H1 (cell line): ENCODE results near the gene ABCC9. TPM values are rescaled to one million over a fixed set of nuclear protein-coding genes. Genes with fewer than 3 reads are reported as not detected.

Source experiments
- CTCF ChIA-PET: fragments of 300-600 bp; sonication (Branson Sonifier 250); formaldehyde crosslinking; loops from one replicate; lab custom pipeline; 2021; ENCODE audit not compliant: partially characterized antibody; lab: Charles Lee
- POLR2A ChIA-PET: fragments of 300-600 bp; sonication (Branson Sonifier 250); formaldehyde crosslinking; loops from one replicate; lab custom pipeline; 2021; ENCODE audit warnings: inconsistent platforms; ENCODE audit not compliant: partially characterized antibody; lab: Charles Lee
- DNase-seq, 2 experiments: peaks; one replicate each; pipeline versions ENCODE4 v3.0.0 to v3.0.0-alpha.2; 2010 to 2022; ENCODE audit warnings: low spot score in 2 of 2, low read depth in 1 of 2, mixed read lengths in 1 of 2
- FAIRE-seq: peaks from 2 replicates; lab custom pipeline; 2011; peaks lifted over from hg19 to GRCh38; lab: Jason Lieb, UNC
- H2AFZ ChIP-seq: 2 replicates; pipeline ENCODE4 v1.8.1; 2012; ENCODE audit warnings: low read length, inconsistent platforms
- H2AK5ac ChIP-seq: 2 replicates; pipeline ENCODE4 v1.6.1; 2013; ENCODE audit warnings: low read depth, low read length
- H2BK120ac ChIP-seq: replicated peaks from 2 replicates; pipeline ENCODE3; 2013; ENCODE audit warnings: low read depth, low read length, inconsistent platforms
- H2BK12ac ChIP-seq: 2 replicates; pipeline ENCODE4 v1.6.1; 2013; ENCODE audit warnings: low read depth, low read length
- H2BK15ac ChIP-seq: 2 replicates; pipeline ENCODE4 v1.6.1; 2013; ENCODE audit warnings: low read length
- H2BK20ac ChIP-seq: 2 replicates; pipeline ENCODE4 v1.6.1; 2013; ENCODE audit warnings: low read length
- H2BK5ac ChIP-seq: 2 replicates; pipeline ENCODE4 v1.6.1; 2013; ENCODE audit warnings: low read depth, low read length
- H3K14ac ChIP-seq: 2 replicates; pipeline ENCODE4 v1.6.1; 2013; ENCODE audit warnings: inconsistent platforms; ENCODE audit not compliant: insufficient read length
- H3K18ac ChIP-seq: 2 replicates; pipeline ENCODE4 v1.6.1; 2013; ENCODE audit warnings: low read length; ENCODE audit errors: extremely low read depth
- H3K23ac ChIP-seq: 2 replicates; pipeline ENCODE4 v1.6.1; 2013; ENCODE audit warnings: inconsistent platforms; ENCODE audit not compliant: insufficient read length
- H3K23me2 ChIP-seq: 2 replicates; pipeline ENCODE4 v1.6.1; 2013; ENCODE audit warnings: low read depth, low read length
- H3K27ac ChIP-seq: 2 replicates; pipeline ENCODE4 v1.6.1; 2011; ENCODE audit warnings: low read depth, low read length, inconsistent platforms
- H3K27me3 ChIP-seq, 4 experiments: replicated peaks in 1 of 4; 1 replicate in 1 of 4; 2 replicates in 3 of 4; pipeline versions ENCODE4 v1.6.1 to v1.8.1; 2011 to 2013; ENCODE audit warnings: low read length in 3 of 4, mild to moderate bottlenecking in 3 of 4, inconsistent platforms in 2 of 4, mixed read lengths in 2 of 4, moderate library complexity in 1 of 4; ENCODE audit not compliant: control insufficient read depth in 3 of 4, insufficient read depth in 3 of 4; ENCODE audit errors: extremely low read depth in 1 of 4
- H3K36me3 ChIP-seq, 4 experiments: 2 replicates each; pipeline versions ENCODE4 v1.6.1 to v1.8.1; 2011 to 2013; ENCODE audit warnings: mild to moderate bottlenecking in 4 of 4, low read length in 3 of 4, moderate library complexity in 2 of 4, control low read depth in 1 of 4, inconsistent platforms in 1 of 4; ENCODE audit not compliant: insufficient read depth in 4 of 4, control insufficient read depth in 2 of 4
- H3K4ac ChIP-seq: replicated peaks from 2 replicates; pipeline ENCODE3; 2013; ENCODE audit warnings: low read length, low read depth, mixed read lengths, inconsistent platforms; ENCODE audit not compliant: insufficient read length
- H3K4me1 ChIP-seq, 4 experiments: replicated peaks in 1 of 4; 1 replicate in 1 of 4; 2 replicates in 3 of 4; pipeline versions ENCODE4 v1.6.1 to v1.8.1; 2011 to 2013; ENCODE audit warnings: low read length in 3 of 4, inconsistent platforms in 2 of 4, mixed read lengths in 1 of 4; ENCODE audit not compliant: insufficient read depth in 4 of 4, control insufficient read depth in 3 of 4
- H3K4me2 ChIP-seq, 2 experiments: 2 replicates each; pipeline versions ENCODE4 v1.6.1 to v1.8.1; 2011 to 2013; ENCODE audit warnings: low read depth in 2 of 2, low read length in 2 of 2, control low read depth in 1 of 2, inconsistent platforms in 1 of 2, mild to moderate bottlenecking in 1 of 2; ENCODE audit not compliant: insufficient read depth in 1 of 2
- H3K4me3 ChIP-seq, 4 experiments: fragments of 200-600, 300-600 bp in 1 of 4; sonication (generic), shearing (Covaris generic), sonication (Bioruptor Twin) in 1 of 4; 2 replicates each; pipeline versions ENCODE4 v1.5.1 to v1.8.1; 2011 to 2016; ENCODE audit warnings: low read length in 4 of 4, low read depth in 3 of 4, control low read depth in 2 of 4, inconsistent platforms in 2 of 4, mild to moderate bottlenecking in 2 of 4, mixed read lengths in 1 of 4, moderate library complexity in 1 of 4; ENCODE audit not compliant: insufficient read depth in 2 of 4; ENCODE audit errors: extremely low read depth in 1 of 4
- H3K56ac ChIP-seq: replicated peaks from 2 replicates; pipeline ENCODE3; 2013; ENCODE audit warnings: low read depth, mild to moderate bottlenecking, mixed read lengths, low read length, inconsistent platforms; ENCODE audit not compliant: insufficient read length
- H3K79me1 ChIP-seq: 2 replicates; pipeline ENCODE4 v1.6.1; 2013; ENCODE audit warnings: low read depth, low read length, control low read depth
- H3K79me2 ChIP-seq, 2 experiments: 2 replicates each; pipeline versions ENCODE4 v1.6.1 to v1.8.1; 2012 to 2013; ENCODE audit warnings: low read length in 2 of 2, mild to moderate bottlenecking in 2 of 2, inconsistent platforms in 1 of 2; ENCODE audit not compliant: insufficient read depth in 2 of 2, control insufficient read depth in 1 of 2
- H3K9ac ChIP-seq, 4 experiments: replicated peaks in 1 of 4; 1 replicate in 1 of 4; 2 replicates in 3 of 4; pipeline versions ENCODE4 v1.6.1 to v1.8.1; 2011 to 2013; ENCODE audit warnings: low read depth in 3 of 4, low read length in 3 of 4, control low read depth in 2 of 4, mild to moderate bottlenecking in 2 of 4, moderate library complexity in 2 of 4, inconsistent platforms in 1 of 4; ENCODE audit errors: extremely low read depth in 1 of 4
- H3K9me3 ChIP-seq, 2 experiments: 2 replicates each; pipeline versions ENCODE4 v1.6.1 to v1.8.1; 2012 to 2013; ENCODE audit warnings: mild to moderate bottlenecking in 2 of 2, moderate library complexity in 2 of 2, control low read depth in 1 of 2, inconsistent platforms in 1 of 2, low read depth in 1 of 2, low read length in 1 of 2, mixed read lengths in 1 of 2; ENCODE audit not compliant: insufficient read depth in 2 of 2
- H4K20me1 ChIP-seq, 2 experiments: replicated peaks in 1 of 2; 2 replicates each; pipeline versions ENCODE3 to v1.8.1; 2011 to 2013; ENCODE audit warnings: inconsistent platforms in 2 of 2, low read length in 2 of 2, mild to moderate bottlenecking in 1 of 2; ENCODE audit not compliant: insufficient read depth in 2 of 2, control insufficient read depth in 1 of 2
- H4K5ac ChIP-seq: 2 replicates; pipeline ENCODE4 v1.6.1; 2013; ENCODE audit warnings: low read length, low read depth, mixed read lengths, inconsistent platforms; ENCODE audit not compliant: insufficient read length
- H4K8ac ChIP-seq: 2 replicates; pipeline ENCODE4 v1.8.0; 2013; ENCODE audit warnings: mild to moderate bottlenecking, moderate library complexity, low read length, inconsistent platforms; ENCODE audit not compliant: insufficient read depth; ENCODE audit errors: extremely low read depth
- H4K91ac ChIP-seq: replicated peaks from 2 replicates; pipeline ENCODE3; 2013; ENCODE audit warnings: low read length, mixed read lengths, inconsistent platforms; ENCODE audit not compliant: insufficient read length
- EGR1 ChIP-seq: IDR thresholded peaks from 2 replicates; pipeline ENCODE4 v1.6.1; 2011; ENCODE audit warnings: low read depth, low read length, borderline replicate concordance
- GABPA ChIP-seq: IDR thresholded peaks from 2 replicates; pipeline ENCODE4 v1.6.1; 2011; ENCODE audit warnings: mild to moderate bottlenecking, low read length, moderate library complexity, borderline replicate concordance; ENCODE audit not compliant: insufficient read depth
- GTF2F1 ChIP-seq: IDR thresholded peaks from 2 replicates; pipeline ENCODE4 v1.6.1; 2012; ENCODE audit warnings: low read depth, low read length, improper control_type of control experiment, borderline replicate concordance
- KDM5A ChIP-seq: fragments of 200-600 bp; IDR thresholded peaks from 2 replicates; pipeline ENCODE4 v1.7.1; 2012; ENCODE audit warnings: mild to moderate bottlenecking, low read length, inconsistent platforms, mixed read lengths
- RAD21 ChIP-seq, 2 experiments: IDR thresholded peaks in 1 of 2; conservative IDR thresholded peaks in 1 of 2; 2 replicates each; pipeline ENCODE4 v1.6.1; 2011; ENCODE audit warnings: low read depth in 2 of 2, low read length in 2 of 2, improper control_type of control experiment in 1 of 2, inconsistent platforms in 1 of 2, mild to moderate bottlenecking in 1 of 2, moderate library complexity in 1 of 2
- RFX5 ChIP-seq: IDR thresholded peaks from 2 replicates; pipeline ENCODE4 v1.6.1; 2011; ENCODE audit warnings: low read depth, low read length, improper control_type of control experiment, borderline replicate concordance
- SIN3A ChIP-seq, 2 experiments: IDR thresholded peaks in 1 of 2; conservative IDR thresholded peaks in 1 of 2; 2 replicates each; pipeline ENCODE4 v1.6.1; 2011 to 2012; ENCODE audit warnings: low read length in 2 of 2, improper control_type of control experiment in 1 of 2, low read depth in 1 of 2, mild to moderate bottlenecking in 1 of 2
- TBP ChIP-seq: IDR thresholded peaks from 2 replicates; pipeline ENCODE4 v1.6.1; 2011; ENCODE audit warnings: low read depth, low read length, improper control_type of control experiment
- TCF12 ChIP-seq: IDR thresholded peaks from 2 replicates; pipeline ENCODE4 v1.6.1; 2011; ENCODE audit warnings: low read depth, mild to moderate bottlenecking, low read length
- YY1 ChIP-seq: IDR thresholded peaks from 2 replicates; pipeline ENCODE4 v1.6.1; 2011; ENCODE audit warnings: low read depth, mild to moderate bottlenecking, low read length
- WGBS, 2 experiments: shearing (Covaris generic) in 1 of 2; methylation state at CpG; one replicate each; pipeline versions ENCODE4 v1.1.6 to v1.1.7; 2013 to 2015; ENCODE audit warnings: low lambda C conversion rate in 2 of 2, mixed read lengths in 2 of 2, inconsistent platforms in 1 of 2, low coverage in 1 of 2, missing lambda C conversion rate in 1 of 2; ENCODE audit not compliant: insufficient replicate concordance in 2 of 2, insufficient coverage in 1 of 2, insufficient read length in 1 of 2; ENCODE audit errors: extremely low coverage in 1 of 2, missing lambda C conversion rate in 1 of 2; 5-methylcytosine and 5-hydroxymethylcytosine counted together
- polyA plus RNA-seq, 7 experiments: library from polyadenylated mRNA; depleted of rRNA in 3 of 7; stranded (reverse) in 5 of 7; unstranded in 2 of 7; fragments of >200 nt in 5 of 7; fragments of 200-250 nt in 2 of 7; gene quantifications; 1 replicate in 5 of 7; 2 replicates in 1 of 7; 4 replicates in 1 of 7; pipeline versions ENCODE4 v1.2.1 to v1.2.3, GENCODE V29; 2011 to 2013; ENCODE audit warnings: missing spikeins in 2 of 7, mixed read lengths in 2 of 7
- total RNA-seq: library from RNA; stranded (reverse); fragmentation: NEBNext Ultra II Directional; extraction: Animal tissue kit (Norgen Biotek cat#: 25700); gene quantifications from 2 replicates; pipeline ENCODE4 v1.2.1, GENCODE V29; 2021
- TF ChIP-seq, protein P1 (sequence below): IDR thresholded peaks from 2 replicates; pipeline ENCODE4 v1.6.1; 2011; ENCODE audit warnings: low read length, improper control_type of control experiment

Gene ABCC9
- total and polyA plus RNA-seq, 2 of the 8 experiments (the other 6 are each of a cell fraction or from before 2014, with no cell fraction given) = under 0.01 TPM; not detected in 1

GRCh38 chr12:21894792-21895595 is 46.2 kb downstream of the ABCC9 start:
- no peak overlapping the region for H2AFZ ChIP-seq
- H3K23ac ChIP-seq = no peak overlapping the region
- H2BK15ac ChIP-seq = no peak overlapping the region
- POLR2A ChIA-PET = no interaction called here
- no peaks in the 10 kb centered on the region for H3K79me2 ChIP-seq
- no peak overlapping the region for H3K4ac ChIP-seq
- H3K79me1 ChIP-seq = no peaks in the 10 kb centered on the region
- H3K4me1 ChIP-seq = no peaks in the 10 kb centered on the region
- H4K5ac ChIP-seq = no peak overlapping the region
- H2AK5ac ChIP-seq = no peak overlapping the region
- H2BK120ac ChIP-seq = no peak overlapping the region
- no peak overlapping the region for H3K56ac ChIP-seq
- DNase-seq (no peak), FAIRE-seq (no peak)
- no peaks in the 10 kb centered on the region for H3K23me2 ChIP-seq
- no peak overlapping the region for H4K8ac ChIP-seq
- H3K18ac ChIP-seq = no peak overlapping the region
- H2BK20ac ChIP-seq = no peak overlapping the region
- no peak overlapping the region for H3K9ac ChIP-seq
- H2BK12ac ChIP-seq = no peak overlapping the region
- no peaks in the 10 kb centered on the region for H3K36me3 ChIP-seq
- H3K4me2 ChIP-seq = no peak overlapping the region
- no peak overlapping the region for H4K91ac ChIP-seq
- 88% methylated on average over 4 of the region's 4 CpGs; no CpG with 5 or more reads in 1 of the 2 experiments for WGBS, 2 experiments
- CTCF ChIA-PET = interaction anchor here (1.6 kb wide), 1 partner anchor 63 kb away, joined by 3 read pairs; no protein-coding TSS in a partner anchor
- H2BK5ac ChIP-seq = no peak overlapping the region
- H3K4me3 ChIP-seq = no peak overlapping the region
- no peaks in the 10 kb centered on the region for H4K20me1 ChIP-seq
- no peak overlapping the region for H3K14ac ChIP-seq
- no peaks in the 10 kb centered on the region for H3K27me3 ChIP-seq
- H3K9me3 ChIP-seq = peaks cover 0 to 9% of the 10 kb centered on the region in 2 experiments; a peak in 1 of 4 replicates
- H3K27ac ChIP-seq = no peak overlapping the region
- TF ChIP-seq TBP (no peak), TCF12 (no peak), GTF2F1 (no peak), RFX5 (no peak), SIN3A (conservative IDR thresholded peaks at IDR 0.05 in 1 of 2, IDR thresholded peaks at IDR 0.05 in 1 of 2; ENCODE audit: low read depth in 1 of 2, low read length in 2 of 2) (no peak), RAD21 (IDR thresholded peaks at IDR 0.05 in 1 of 2, conservative IDR thresholded peaks at IDR 0.05 in 1 of 2; ENCODE audit: low read depth in 2 of 2, low read length in 2 of 2) (no peak), GABPA (no peak), KDM5A (no peak), YY1 (no peak), EGR1 (no peak)
- TF ChIP-seq, protein P1, sequence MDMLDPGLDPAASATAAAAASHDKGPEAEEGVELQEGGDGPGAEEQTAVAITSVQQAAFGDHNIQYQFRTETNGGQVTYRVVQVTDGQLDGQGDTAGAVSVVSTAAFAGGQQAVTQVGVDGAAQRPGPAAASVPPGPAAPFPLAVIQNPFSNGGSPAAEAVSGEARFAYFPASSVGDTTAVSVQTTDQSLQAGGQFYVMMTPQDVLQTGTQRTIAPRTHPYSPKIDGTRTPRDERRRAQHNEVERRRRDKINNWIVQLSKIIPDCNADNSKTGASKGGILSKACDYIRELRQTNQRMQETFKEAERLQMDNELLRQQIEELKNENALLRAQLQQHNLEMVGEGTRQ = no peak
